HT1080 (cell line): ENCODE data around the gene TACO1. TPM values are rescaled to one million over a fixed set of nuclear protein-coding genes. Genes with fewer than 3 reads are reported as not detected.

ENCODE experiments used
- DNase-seq: peaks from one replicate; pipeline ENCODE4 v3.0.0-alpha.2; 2015; ENCODE audit warnings: low read depth
- total RNA-seq: library from RNA; depleted of rRNA; stranded (reverse); fragments of >200 nt; shearing (Covaris generic); gene quantifications from 2 replicates; pipeline ENCODE4 v1.2.3, GENCODE V29; 2014

The TACO1 gene
- total RNA-seq, 1 experiment from 2014 or later: 32.6 TPM

DNA sequence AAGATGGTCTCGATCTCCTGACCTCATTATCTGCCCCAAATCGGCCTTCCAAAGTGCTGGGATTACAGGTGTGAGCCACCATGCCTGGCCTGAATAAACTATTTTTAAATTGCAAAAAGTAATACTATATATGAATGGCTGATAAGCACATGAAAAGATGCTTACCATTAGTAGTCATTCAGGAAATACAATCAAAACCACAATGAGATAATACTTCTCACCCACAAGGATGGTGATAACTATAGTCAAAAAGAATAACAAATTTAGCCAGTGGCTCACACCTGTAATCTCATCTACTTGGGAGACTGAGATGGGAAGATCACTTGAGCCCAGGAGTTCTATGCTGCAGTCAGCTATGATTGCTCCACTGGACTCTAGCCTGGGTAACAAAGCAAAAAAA, 2.4 kb upstream of the TACO1 start:
- DNase-seq: no peak

- DNase-seq: no peak
Measured at GRCh38 chr17:63601439-63602371, 1.0 kb downstream of the TACO1 start.

GRCh38 chr17:63609816-63610573, 9.3 kb downstream of the TACO1 start:
- DNase-seq: no peak

- no peak for DNase-seq
Measured at GRCh38 chr17:63610854-63611253, 10.2 kb downstream of the TACO1 start.

DNA sequence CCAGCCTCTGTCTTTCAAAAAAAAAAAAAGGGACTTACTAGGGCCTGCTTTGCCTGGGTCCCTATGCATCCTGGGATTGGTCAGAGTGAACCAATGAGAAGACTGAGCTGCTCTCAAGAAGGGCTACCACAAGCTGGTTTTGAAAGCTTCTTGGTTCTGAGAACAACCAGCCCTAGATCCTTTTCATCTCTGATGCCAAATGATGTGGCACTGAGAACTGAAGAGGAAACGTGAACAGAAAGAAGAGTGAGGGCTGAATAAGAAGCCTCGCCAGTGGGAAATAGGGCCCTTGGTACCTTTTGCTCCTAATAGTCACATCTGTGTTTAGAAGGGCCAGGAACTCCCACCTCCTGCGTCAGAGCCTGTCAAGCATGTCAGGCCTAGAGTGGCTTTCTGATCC, 10.7 kb downstream of the TACO1 start:
- DNase-seq: no peak

- DNase-seq: no peak
Measured at GRCh38 chr17:63613663-63614062, 13.0 kb downstream of the TACO1 start.

GRCh38 chr17:63621229-63621683, 20.6 kb downstream of the TACO1 start:
- no peak for DNase-seq

DNA sequence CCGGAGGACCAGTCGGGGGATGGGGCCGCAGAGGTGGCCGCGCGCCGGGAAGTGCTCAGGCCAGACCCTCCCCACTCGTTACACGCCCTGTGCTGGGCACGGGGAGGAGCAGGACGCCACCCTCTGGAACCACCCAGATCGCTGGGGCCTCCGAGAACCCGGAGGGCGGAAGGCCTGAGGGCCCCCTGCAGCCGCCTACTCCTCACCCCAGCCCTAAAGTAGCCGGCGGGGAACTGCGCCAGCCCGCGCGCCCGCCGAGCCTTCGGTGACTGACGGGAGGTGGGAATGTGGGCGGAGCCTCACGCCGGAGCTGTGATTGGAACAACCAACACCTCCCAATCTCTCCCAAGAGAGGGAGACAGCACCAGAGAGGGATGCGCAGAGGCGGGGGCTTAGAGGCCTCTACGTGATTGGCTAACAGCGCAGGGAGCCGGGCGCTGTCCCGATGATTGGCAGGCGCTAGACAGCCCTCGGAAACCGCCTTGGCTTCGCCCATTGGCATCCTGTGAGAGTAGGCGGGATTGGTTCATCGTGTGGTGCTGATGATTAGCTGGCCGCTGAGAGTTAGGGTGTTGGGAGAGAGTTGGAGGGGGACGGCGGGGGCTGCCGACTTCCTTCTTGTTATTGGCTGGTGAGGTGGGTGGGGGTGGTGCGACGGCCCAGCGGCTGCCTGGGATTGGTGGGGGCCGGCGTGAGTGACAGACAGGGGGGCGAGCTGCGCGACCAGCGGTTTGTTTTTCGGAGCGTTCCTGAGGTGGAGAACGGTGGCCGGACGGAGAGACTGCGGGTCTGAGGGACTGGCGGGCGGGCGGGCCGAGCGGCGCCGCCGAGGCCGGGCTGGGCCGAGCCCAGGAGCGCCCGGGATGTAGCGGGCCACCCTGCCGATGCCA, 21.2 kb downstream of the TACO1 start, which contains the start of gene MAP3K3:
Gene MAP3K3, plus strand, starts transcription at position 734 of the 890 bp plus-strand sequence. CDS start 343 bp downstream, outside the sequence.
- DNase-seq: peak; percentile 100

GRCh38 chr17:63622574-63623390, 22.1 kb downstream of the TACO1 start:
- DNase-seq: peak; percentile 75

- no peak for DNase-seq
Measured at GRCh38 chr17:63623786-63624530, 23.3 kb downstream of the TACO1 start.

DNA sequence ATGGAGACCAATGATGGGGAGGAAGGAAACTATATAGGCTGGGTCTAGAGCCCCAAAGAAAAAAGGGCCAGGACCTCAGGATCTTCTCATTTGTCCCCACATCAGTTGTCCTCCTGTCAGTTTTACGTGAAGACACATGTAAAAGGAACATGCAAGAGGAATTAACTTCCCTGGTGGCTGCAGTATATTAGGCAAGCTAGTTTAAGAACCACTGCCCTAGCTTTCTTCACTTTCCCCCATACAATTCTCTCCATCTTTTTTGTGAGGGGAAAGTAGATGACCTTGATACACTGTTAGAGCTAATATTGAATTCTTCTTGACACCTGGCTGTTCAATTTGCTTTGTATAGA, 23.8 kb downstream of the TACO1 start:
- DNase-seq: no peak

DNA sequence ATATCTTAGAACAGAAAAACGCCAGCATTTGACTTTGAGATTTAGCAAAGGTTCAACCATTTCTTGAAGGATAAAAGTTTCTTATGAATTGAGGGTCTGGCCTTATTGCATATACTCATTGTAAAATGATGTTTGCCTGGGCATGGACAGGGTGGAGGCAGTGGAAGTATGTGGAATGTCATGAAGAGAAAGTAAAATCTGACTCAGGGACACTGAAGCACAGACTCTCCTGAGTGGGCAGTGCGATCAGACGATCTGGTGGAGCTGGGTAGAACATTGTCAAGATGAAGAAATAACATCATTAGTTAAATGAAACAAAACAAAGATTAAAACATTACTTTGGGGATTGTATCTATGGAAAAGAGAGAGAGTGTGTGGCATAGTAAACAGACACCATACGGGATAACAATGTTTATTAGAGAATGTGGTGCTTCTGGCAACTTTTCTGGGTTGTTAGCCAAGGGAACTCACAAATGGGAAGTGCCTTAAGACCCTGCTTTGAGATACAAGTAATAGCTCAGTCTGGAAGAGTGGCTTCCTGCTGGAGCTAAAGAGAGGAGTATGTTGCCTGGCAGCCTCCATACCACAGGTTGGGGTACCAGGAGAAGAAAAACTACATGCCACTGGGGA, 26.0 kb downstream of the TACO1 start:
- DNase-seq: no peak

DNA sequence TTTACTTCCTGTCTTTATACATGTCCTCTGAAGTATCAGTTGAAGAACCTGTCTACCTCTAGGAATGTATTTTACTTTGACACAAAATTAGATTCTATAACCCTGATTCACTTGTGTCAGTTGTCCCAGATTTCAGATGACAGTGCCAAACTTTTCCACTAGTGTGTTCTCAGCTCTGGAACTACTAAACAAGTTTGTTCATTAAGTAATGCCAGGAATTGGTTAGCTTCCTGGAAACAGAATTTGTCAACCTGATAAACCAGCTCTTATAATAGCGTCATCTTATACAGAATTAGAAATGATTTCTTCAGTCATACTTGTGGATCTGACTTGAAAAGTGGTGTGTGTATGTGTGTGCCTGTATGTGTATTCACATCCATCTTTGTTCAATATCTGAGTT, 28.9 kb downstream of the TACO1 start:
- no peak for DNase-seq

DNA sequence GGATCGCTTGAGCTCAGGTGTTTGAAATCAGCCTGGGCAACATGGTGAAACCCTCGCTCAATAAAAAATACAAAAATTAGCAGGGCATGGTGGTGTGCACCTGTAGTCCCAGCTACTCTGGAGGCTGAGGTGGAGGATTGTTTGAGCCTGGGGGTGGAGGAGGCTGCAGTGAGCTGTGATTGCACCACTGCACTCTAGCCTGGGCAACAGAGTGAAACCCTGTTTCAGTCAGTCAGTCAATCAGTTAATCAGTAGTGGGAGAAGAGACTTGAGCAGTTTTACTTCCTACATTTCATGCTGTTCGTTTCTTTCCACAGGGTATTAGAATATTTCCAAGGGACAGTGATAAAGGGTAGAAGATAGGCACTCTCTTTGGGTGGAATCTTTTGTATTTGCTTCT, 30.4 kb downstream of the TACO1 start:
- no peak for DNase-seq

DNA sequence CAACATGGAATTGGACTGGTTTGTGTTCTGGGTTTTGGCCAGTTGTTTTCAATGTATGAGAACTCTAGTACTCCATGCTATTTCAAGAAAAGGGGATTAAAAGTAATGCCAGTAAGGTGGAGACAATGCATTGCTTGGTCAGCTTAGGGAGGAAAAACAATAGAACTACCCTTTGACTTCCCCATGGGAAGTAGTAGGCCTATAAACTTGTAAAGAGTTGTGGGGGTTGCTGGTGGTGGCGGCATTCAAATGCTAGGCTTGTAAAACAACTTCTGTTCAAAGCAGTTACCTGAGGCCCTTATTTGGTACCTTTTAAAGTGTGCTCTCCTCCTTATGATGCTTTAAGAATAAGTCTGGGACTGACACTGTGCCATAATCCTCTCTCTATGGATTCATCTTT, 30.9 kb downstream of the TACO1 start:
- no peak for DNase-seq

DNA sequence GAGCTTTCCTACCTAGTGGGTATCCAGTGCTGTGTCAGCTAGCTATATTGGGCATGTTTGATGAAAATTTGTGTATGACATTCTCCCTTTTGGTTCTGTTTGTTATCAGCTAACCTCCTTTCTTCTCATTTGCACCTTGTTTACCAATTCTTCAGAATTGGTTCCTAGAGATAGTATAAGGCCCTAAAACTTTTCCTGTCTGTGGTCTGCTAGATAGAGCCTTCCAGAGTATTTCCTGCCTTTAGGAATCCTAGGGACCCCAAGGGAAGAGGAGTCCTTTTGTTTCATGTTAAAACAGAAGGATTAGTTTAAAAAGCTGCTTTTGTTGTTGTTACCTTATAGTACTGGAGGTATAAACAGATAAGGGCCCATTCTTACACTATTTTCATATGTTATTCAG, 33.0 kb downstream of the TACO1 start:
- DNase-seq: no peak

- DNase-seq: no peak
Measured at GRCh38 chr17:63634163-63634562, 33.5 kb downstream of the TACO1 start.

- no peak for DNase-seq
Measured at GRCh38 chr17:63634816-63635215, 34.1 kb downstream of the TACO1 start.

DNA sequence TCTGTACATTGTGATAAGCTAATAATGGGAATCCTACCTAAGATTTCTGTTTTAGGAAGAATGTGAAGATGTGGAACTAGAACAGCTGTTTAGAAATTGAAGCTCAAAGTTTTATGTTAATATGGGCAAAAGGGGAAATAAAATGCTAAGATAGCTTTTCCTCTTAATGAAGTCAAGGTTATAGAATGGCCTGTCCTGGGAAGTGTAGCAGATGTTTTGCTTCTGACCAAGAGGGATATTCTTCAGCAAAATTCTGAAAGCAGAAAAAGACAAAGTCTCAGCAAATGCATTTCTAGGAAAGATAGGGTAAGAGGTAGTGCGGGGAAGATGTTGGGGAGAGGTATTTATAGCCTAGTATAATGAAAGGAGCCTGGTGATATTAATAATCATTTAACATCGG, 34.6 kb downstream of the TACO1 start:
- DNase-seq: no peak
